HG02870 (cell line): ENCODE data around the gene CD69.
"Not testable (repeated sequence)": the region's sequence is repeated elsewhere in the genome, so short reads cannot be mapped to it uniquely, and the experiment has no call there.

Experiments
- ATAC-seq: cut with Tn5 transposase; IDR thresholded peaks from one replicate; pipeline ENCODE4 v1.9.1; 2021; ENCODE audit warnings: mild to moderate bottlenecking, moderate library complexity; ENCODE audit not compliant: unreplicated experiment

The CD69 gene

GRCh38 chr12:9751204-9752144 is 9.2 kb downstream of the CD69 start:
- no peak for ATAC-seq

GRCh38 chr12:9750276-9751203 is 10.2 kb downstream of the CD69 start:
- ATAC-seq: no peak

GRCh38 chr12:9749640-9750039 is 11.1 kb downstream of the CD69 start:
- no peak for ATAC-seq

GRCh38 chr12:9745199-9745598 is 15.5 kb downstream of the CD69 start:
- ATAC-seq: no peak

- ATAC-seq: no peak
Measured at GRCh38 chr12:9742661-9743060, 18.0 kb downstream of the CD69 start.

- peak; percentile 81 for ATAC-seq
Measured at GRCh38 chr12:9741726-9742125, 19.0 kb downstream of the CD69 start.

GRCh38 chr12:9740106-9740750 is 20.5 kb downstream of the CD69 start:
- ATAC-seq: no peak

GRCh38 chr12:9739404-9740105 is 21.1 kb downstream of the CD69 start:
- not testable (repeated sequence) for ATAC-seq

GRCh38 chr12:9738905-9739304 is 21.8 kb downstream of the CD69 start:
- ATAC-seq: not testable (repeated sequence)

GRCh38 chr12:9736936-9737705 is 23.6 kb downstream of the CD69 start:
- ATAC-seq: no peak

GRCh38 chr12:9735601-9736000 is 25.1 kb downstream of the CD69 start:
- ATAC-seq: no peak

GRCh38 chr12:9732921-9733461 is 27.7 kb downstream of the CD69 start, which contains the start of gene CLECL1:
TSS of gene CLECL1 (minus strand) at chr12:9733097.
- ATAC-seq: peak; percentile 48

GRCh38 chr12:9731797-9732196 is 28.9 kb downstream of the CD69 start:
- ATAC-seq: no peak

- no peak for ATAC-seq
Measured at GRCh38 chr12:9731393-9731792, 29.3 kb downstream of the CD69 start.

- no peak for ATAC-seq
Measured at GRCh38 chr12:9730591-9730990, 30.1 kb downstream of the CD69 start.

GRCh38 chr12:9730011-9730410 is 30.7 kb downstream of the CD69 start:
- ATAC-seq: no peak

- ATAC-seq: no peak
Measured at GRCh38 chr12:9729082-9729481, 31.6 kb downstream of the CD69 start.

- no peak for ATAC-seq
Measured at GRCh38 chr12:9727813-9728212, 32.9 kb downstream of the CD69 start.

GRCh38 chr12:9725213-9725870 is 35.4 kb downstream of the CD69 start:
- no peak for ATAC-seq
